Caki2 (cell line): ENCODE measurements around the gene PXN. TPM values are rescaled to one million over a fixed set of nuclear protein-coding genes. Genes with fewer than 3 reads are reported as not detected.

Source experiments
- DNase-seq: peaks from one replicate; pipeline ENCODE4 v3.0.0-alpha.2; 2015; ENCODE audit warnings: low read depth
- in situ Hi-C: cut with HindIII; loops from 2 replicates; pipeline ENCODE4 v1.10.0; 2016; ENCODE audit warnings: low sequenced_read_pairs, low pct_unique_long_range_greater_than_20kb, mixed read lengths
- total RNA-seq: library from RNA; depleted of rRNA; stranded (reverse); fragments of >200 nt; shearing (Covaris generic); gene quantifications from 2 replicates; pipeline ENCODE4 v1.2.3, GENCODE V29; 2014; ENCODE audit warnings: low replicate concordance

Gene PXN
- total RNA-seq, 1 experiment from 2014 or later, result 8.2 TPM

GRCh38 chr12:120230326-120230973 lies 35.1 kb downstream of the PXN start:
- DNase-seq, result peak; percentile 78
- in situ Hi-C loops, result no loop called here

GRCh38 chr12:120229487-120230325 lies 35.8 kb downstream of the PXN start:
- peak; percentile 22 for DNase-seq
- in situ Hi-C loops, result no loop called here

GRCh38 chr12:120229071-120229486 lies 36.5 kb downstream of the PXN start:
- DNase-seq, result peak; percentile 41
- in situ Hi-C loops, result no loop called here

GRCh38 chr12:120228291-120229070 lies 37.0 kb downstream of the PXN start:
- in situ Hi-C loops, result no loop called here
- peak; percentile 75 for DNase-seq

- in situ Hi-C loops, result no loop called here
- no peak for DNase-seq
These were observed 37.6 kb downstream of the PXN start for GRCh38 chr12:120228041-120228290.

- in situ Hi-C loops, result no loop called here
- no peak for DNase-seq
These were observed 38.1 kb downstream of the PXN start for GRCh38 chr12:120227233-120228040.

GRCh38 chr12:120225852-120226640 lies 39.5 kb downstream of the PXN start:
- no peak for DNase-seq
- in situ Hi-C loops, result no loop called here

GRCh38 chr12:120225200-120225558 lies 40.4 kb downstream of the PXN start:
- in situ Hi-C loops, result no loop called here

GRCh38 chr12:120224304-120225199 lies 41.0 kb downstream of the PXN start:
- no peak for DNase-seq
- in situ Hi-C loops, result no loop called here

More at GRCh38 chr12:120225200-120225558, 40.4 kb downstream of the PXN start:
- DNase-seq, result no peak

GRCh38 chr12:120223458-120224303 lies 41.8 kb downstream of the PXN start:
- in situ Hi-C loops, result no loop called here
- no peak for DNase-seq

GRCh38 chr12:120222288-120222832 lies 43.2 kb downstream of the PXN start:
- in situ Hi-C loops, result no loop called here
- DNase-seq, result no peak

GRCh38 chr12:120221576-120221900 lies 44.0 kb downstream of the PXN start:
- in situ Hi-C loops, result no loop called here
- DNase-seq, result no peak

- in situ Hi-C loops, result no loop called here
- no peak for DNase-seq
These were observed 44.5 kb downstream of the PXN start for GRCh38 chr12:120220838-120221575.

- in situ Hi-C loops, result no loop called here
- DNase-seq, result no peak
These were observed 46.6 kb downstream of the PXN start for GRCh38 chr12:120218680-120219606.
